Measurements from ENCODE around the gene ERC2. TPM values are rescaled to one million over a fixed set of nuclear protein-coding genes. Genes with fewer than 3 reads are reported as not detected.

The ERC2 gene
- total and polyA plus RNA-seq, 2 of the 8 experiments (the other 6 are each of a cell fraction or from before 2014, with no cell fraction given), result 16.4 to 22.8 TPM

DNA sequence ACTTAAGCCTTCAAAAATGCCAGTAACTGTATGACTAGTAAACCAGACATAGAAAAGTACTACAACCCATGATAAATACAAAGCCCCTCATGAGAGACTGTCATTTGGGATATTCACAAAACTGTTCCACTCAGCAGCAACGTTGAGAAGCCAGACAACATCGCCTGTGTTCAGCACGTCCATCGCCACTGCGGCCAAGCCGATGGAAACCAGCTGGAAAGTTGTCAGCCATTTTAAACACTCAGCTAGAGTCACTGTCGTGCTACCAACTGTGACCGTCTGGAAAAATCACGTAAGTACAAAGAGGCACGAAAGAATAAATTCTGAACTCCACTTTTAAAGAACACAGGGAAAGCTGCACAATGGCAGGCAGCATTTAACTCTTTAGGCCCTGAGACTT, 640.5 kb downstream of the ERC2 start:
- no peak overlapping the region for H4K91ac ChIP-seq (replicated peaks; ENCODE audit: insufficient read length, low read length)
- ChIA-PET CTCF (ENCODE audit: partially characterized antibody) (interaction anchor here (0.7 kb wide), 2 partner anchors 9 to 73 kb away, joined by 3 to 4 read pairs; no protein-coding TSS in a partner anchor), POLR2A (ENCODE audit: partially characterized antibody) (no interaction called here)
- H3K18ac ChIP-seq (ENCODE audit: extremely low read depth, low read length), result no peak overlapping the region
- H3K36me3 ChIP-seq (ENCODE audit: control insufficient read depth in 2 of 4, insufficient read depth in 4 of 4, low read length in 3 of 4), result no peaks in the 10 kb centered on the region
- H2BK12ac ChIP-seq (ENCODE audit: low read depth, low read length), result no peak overlapping the region
- no peak overlapping the region for H3K56ac ChIP-seq (replicated peaks; ENCODE audit: insufficient read length, low read depth, low read length)
- no peak overlapping the region for H3K4me2 ChIP-seq (ENCODE audit: insufficient read depth in 1 of 2, low read depth in 2 of 2, low read length in 2 of 2)
- H3K4ac ChIP-seq (replicated peaks; ENCODE audit: insufficient read length, low read depth, low read length), result no peak overlapping the region
- no peak overlapping the region for H3K9ac ChIP-seq (replicated peaks in 1 of 4; ENCODE audit: extremely low read depth in 1 of 4, low read depth in 3 of 4, low read length in 3 of 4)
- H3K4me1 ChIP-seq (replicated peaks in 1 of 4; ENCODE audit: control insufficient read depth in 3 of 4, insufficient read depth in 4 of 4, low read length in 3 of 4), result peaks cover 0 to 5% (median 0%) of the 10 kb centered on the region in 4 experiments; a peak in 1 of 7 replicates
- no peak overlapping the region for H2BK15ac ChIP-seq (ENCODE audit: low read length)
- no peak overlapping the region for H2AK5ac ChIP-seq (ENCODE audit: low read depth, low read length)
- H3K4me3 ChIP-seq (ENCODE audit: extremely low read depth in 1 of 4, insufficient read depth in 2 of 4, low read depth in 3 of 4, low read length in 4 of 4), result no peak overlapping the region
- H2BK5ac ChIP-seq (ENCODE audit: low read depth, low read length), result no peak overlapping the region
- no peaks in the 10 kb centered on the region for H3K79me1 ChIP-seq (ENCODE audit: low read depth, low read length)
- no peak overlapping the region for H2BK20ac ChIP-seq (ENCODE audit: low read length)
- no peak overlapping the region for H4K5ac ChIP-seq (ENCODE audit: insufficient read length, low read depth, low read length)
- DNase-seq (ENCODE audit: low read depth in 1 of 2, low spot score in 2 of 2) (no peak), FAIRE-seq (no peak)
- no peak overlapping the region for H3K14ac ChIP-seq (ENCODE audit: insufficient read length)
- no peak overlapping the region for H3K23ac ChIP-seq (ENCODE audit: insufficient read length)
- H3K27ac ChIP-seq (ENCODE audit: low read depth, low read length), result no peak overlapping the region
- no peaks in the 10 kb centered on the region for H4K20me1 ChIP-seq (replicated peaks in 1 of 2; ENCODE audit: control insufficient read depth in 1 of 2, insufficient read depth in 2 of 2, low read length in 2 of 2)
- H3K9me3 ChIP-seq (ENCODE audit: insufficient read depth in 2 of 2, low read depth in 1 of 2, low read length in 1 of 2), result peaks cover 0 to 4% of the 10 kb centered on the region in 2 experiments; a peak in 1 of 4 replicates
- no peak overlapping the region; the same call in 1 of the 2 replicates for H4K8ac ChIP-seq (ENCODE audit: extremely low read depth, insufficient read depth, low read length)
- no peaks in the 10 kb centered on the region for H3K79me2 ChIP-seq (ENCODE audit: control insufficient read depth in 1 of 2, insufficient read depth in 2 of 2, low read length in 2 of 2)
- no peaks in the 10 kb centered on the region for H3K27me3 ChIP-seq (replicated peaks in 1 of 4; ENCODE audit: control insufficient read depth in 3 of 4, extremely low read depth in 1 of 4, insufficient read depth in 3 of 4, low read length in 3 of 4)
- H3K23me2 ChIP-seq (ENCODE audit: low read depth, low read length), result no peaks in the 10 kb centered on the region
- no peak overlapping the region for H2AFZ ChIP-seq (ENCODE audit: low read length)
- no peak overlapping the region for H2BK120ac ChIP-seq (replicated peaks; ENCODE audit: low read depth, low read length)
- WGBS, 2 experiments (ENCODE audit: extremely low coverage in 1 of 2, insufficient coverage in 1 of 2, insufficient read length in 1 of 2, insufficient replicate concordance in 2 of 2, low coverage in 1 of 2, low lambda C conversion rate in 2 of 2, missing lambda C conversion rate in 1 of 2), result 87% methylated on average over 10 of the region's 10 CpGs; no CpG with 5 or more reads in 1 of the 2 experiments
- TF ChIP-seq SIN3A (conservative IDR thresholded peaks at IDR 0.05 in 1 of 2, IDR thresholded peaks at IDR 0.05 in 1 of 2; ENCODE audit: low read depth in 1 of 2, low read length in 2 of 2) (no peak), SP2 (IDR thresholded peaks at IDR 0.05; ENCODE audit: low read length) (no peak), NANOG (IDR thresholded peaks at IDR 0.05; ENCODE audit: insufficient read depth, low read depth, low read length, poor library complexity, severe bottlenecking) (no peak), RAD21 (IDR thresholded peaks at IDR 0.05 in 1 of 2, conservative IDR thresholded peaks at IDR 0.05 in 1 of 2; ENCODE audit: low read depth in 2 of 2, low read length in 2 of 2) (no peak), BCL11A (IDR thresholded peaks at IDR 0.05; ENCODE audit: low read depth in 2 of 2, low read length in 2 of 2) (no peak), YY1 (IDR thresholded peaks at IDR 0.05; ENCODE audit: low read depth, low read length) (no peak), TCF12 (IDR thresholded peaks at IDR 0.05; ENCODE audit: low read depth, low read length) (no peak), CHD2 (IDR thresholded peaks at IDR 0.05; ENCODE audit: low read length) (no peak), BACH1 (IDR thresholded peaks at IDR 0.05; ENCODE audit: low read length) (no peak)

Measured in H1 (cell line).